Ureter (tissue), 1 donor: ENCODE results near the gene FAAP100. TPM values are rescaled to one million over a fixed set of nuclear protein-coding genes. Genes with fewer than 3 reads are reported as not detected.
A peak's percentile ranks its signal among the peaks of the same experiment; 100 is the strongest.
"Not testable (repeated sequence)": the region's sequence is repeated elsewhere in the genome, so short reads cannot be mapped to it uniquely, and the experiment has no call there.

Experiments used
- DNase-seq: peaks from one replicate; pipeline ENCODE4 v3.0.0-alpha.2; 2020; ENCODE audit warnings: low spot score
- total RNA-seq: library from RNA; stranded (reverse); gene quantifications from one replicate; pipeline ENCODE4 v1.2.4, GENCODE V29; 2023
- donor health status: DM: yes; HTN: yes; CAD: no.

The FAAP100 gene, protein sequence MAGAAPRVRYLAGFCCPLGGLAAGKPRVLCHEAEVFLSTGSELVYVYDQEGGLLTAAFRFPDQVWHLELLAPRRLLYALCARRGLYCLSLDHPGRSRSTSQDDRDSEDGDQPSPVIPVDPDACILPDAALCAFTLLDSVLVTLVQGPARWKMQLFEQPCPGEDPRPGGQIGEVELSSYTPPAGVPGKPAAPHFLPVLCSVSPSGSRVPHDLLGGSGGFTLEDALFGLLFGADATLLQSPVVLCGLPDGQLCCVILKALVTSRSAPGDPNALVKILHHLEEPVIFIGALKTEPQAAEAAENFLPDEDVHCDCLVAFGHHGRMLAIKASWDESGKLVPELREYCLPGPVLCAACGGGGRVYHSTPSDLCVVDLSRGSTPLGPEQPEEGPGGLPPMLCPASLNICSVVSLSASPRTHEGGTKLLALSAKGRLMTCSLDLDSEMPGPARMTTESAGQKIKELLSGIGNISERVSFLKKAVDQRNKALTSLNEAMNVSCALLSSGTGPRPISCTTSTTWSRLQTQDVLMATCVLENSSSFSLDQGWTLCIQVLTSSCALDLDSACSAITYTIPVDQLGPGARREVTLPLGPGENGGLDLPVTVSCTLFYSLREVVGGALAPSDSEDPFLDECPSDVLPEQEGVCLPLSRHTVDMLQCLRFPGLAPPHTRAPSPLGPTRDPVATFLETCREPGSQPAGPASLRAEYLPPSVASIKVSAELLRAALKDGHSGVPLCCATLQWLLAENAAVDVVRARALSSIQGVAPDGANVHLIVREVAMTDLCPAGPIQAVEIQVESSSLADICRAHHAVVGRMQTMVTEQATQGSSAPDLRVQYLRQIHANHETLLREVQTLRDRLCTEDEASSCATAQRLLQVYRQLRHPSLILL
- 37.1 TPM for total RNA-seq

DNA sequence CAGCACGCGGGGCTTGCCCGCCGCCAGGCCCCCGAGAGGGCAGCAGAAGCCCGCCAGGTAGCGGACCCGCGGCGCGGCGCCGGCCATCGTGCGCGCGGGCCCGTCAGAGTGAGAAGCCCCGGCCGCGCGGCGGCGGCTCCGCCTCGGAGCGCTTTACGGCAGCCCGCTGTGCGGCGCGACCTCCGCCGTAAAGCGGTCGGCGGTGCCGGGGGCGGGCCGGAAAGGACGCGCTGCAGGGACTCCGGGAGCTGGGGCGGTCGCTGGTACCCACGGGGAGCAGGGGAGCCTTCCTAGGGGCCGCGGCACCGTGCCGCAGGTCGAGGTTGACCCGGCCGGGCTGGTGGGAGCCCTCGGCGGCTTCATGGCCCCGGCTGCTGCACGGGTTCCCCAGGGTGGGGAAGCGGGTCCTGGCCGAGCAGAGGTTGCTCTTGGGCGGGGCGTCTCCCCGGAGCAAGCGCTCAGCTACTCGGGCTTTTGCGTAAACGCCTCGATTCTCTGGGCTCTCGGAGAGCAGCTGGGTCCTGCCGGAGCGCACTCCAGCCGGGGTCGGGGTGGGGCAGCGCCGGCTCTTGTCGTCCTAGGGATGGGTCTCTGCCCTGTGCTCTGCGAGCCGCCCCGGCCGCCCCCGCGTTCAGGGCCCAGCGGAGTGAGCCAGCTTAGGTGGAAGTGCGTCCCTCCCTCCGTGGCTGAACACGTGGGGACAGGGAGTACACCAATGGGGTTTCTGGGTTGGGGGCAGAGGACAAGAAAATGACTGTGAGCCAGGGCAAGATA lies at the start of gene FAAP100:
TSS of gene FAAP100 (minus strand) at position 110 of the 774 bp plus-strand sequence. CDS start at position 87, 23 bp downstream.
- DNase-seq = peak; percentile 76

DNA sequence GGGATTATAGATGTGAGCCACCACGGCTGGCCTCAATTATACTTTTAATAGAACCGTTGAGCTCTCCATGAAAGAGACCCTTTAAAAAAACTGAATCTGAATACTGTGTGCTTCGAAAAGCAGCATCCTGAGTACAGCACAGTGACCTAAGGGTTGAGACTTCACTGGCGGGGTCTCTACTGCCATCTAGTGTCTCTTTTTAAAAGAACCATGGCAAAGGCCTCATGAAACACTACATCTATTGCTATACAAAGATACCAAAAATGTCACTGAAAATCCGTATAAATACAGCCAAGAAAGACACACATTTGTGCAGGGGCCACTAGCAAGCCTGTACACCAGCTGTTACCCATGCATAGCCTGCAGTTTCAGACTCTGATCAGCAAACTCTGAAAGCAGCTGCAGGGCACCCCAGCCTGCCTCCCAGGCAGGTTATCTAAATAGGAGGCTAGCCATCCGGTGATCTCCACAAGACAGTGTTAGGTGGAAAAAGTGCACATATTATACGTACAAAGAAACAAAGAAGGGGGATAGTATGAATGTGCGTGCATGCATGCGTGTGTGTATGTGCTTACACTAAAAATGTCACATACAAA lies 49.5 kb upstream of the FAAP100 start:
- DNase-seq = peak; percentile 52

DNA sequence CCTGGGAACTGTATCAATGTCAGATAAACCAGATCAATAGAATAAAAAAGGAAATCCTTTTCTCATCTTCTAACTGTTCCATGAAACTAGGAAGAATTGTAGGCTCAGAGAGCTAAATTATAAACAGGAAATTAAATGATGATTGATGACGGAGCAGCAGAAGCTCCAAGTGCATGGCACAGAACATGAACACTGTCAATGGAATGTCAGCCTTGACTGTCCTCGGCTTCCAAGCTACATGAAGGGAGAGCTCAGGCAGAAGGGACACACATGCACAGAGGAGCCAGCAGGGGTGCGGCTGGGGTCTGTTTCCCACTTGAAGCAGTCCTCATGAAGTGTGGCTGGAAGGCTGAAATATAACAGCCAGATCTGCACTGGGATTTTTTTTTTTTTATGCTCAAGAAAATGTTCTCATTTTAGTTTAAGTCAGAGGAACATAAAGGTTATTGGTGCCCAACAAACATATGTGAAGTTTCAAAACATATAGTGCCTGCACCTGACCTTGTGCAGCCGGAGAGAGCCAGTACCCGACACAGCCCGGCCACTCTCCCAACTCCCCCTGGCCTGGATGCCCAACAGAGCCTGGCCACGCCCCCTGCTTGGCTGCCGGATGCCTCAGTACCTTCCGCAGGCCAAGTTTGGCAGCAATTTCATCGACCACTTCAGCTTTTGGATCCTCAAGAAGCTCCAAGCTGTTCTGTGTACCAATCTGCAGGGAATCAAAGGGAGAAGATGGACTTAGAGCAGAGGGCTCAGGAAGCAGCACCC lies 47.8 kb upstream of the FAAP100 start:
- no peak for DNase-seq

DNA sequence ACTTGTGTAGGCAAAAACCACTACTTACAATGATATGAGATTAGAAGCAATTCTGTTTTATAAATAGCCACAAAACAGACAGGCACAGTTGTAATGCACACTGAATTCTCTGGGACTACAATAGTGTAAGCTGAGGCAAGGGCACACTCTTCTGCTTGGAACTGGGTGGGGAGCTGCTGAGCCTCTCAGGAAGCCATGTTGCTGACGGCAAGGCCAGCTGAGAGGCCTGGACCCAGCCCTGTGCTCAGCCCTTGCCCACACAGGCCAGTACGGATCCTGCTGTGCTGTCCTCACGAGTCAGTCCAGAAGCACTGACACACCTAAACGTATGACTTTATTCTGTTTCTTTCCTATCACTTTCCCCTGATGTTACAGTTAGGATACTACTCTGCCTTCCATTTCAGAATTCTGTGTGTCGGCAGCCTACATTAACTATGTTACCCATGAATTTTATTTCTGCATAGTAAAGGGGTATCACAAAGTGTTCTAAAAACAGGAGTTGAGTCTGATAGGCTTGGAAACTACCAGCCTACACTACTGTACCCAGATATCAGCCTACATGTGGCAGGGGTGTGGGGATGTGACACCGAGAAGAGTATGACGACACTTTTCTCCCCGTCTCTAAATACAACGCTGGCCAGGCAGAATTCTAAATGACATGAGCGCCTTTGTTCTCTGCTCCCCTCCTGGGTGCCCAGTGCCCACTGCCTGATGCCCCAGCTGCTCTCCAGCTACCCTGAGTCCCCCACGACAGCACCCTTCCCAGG lies 41.1 kb upstream of the FAAP100 start:
- DNase-seq = no peak

DNA sequence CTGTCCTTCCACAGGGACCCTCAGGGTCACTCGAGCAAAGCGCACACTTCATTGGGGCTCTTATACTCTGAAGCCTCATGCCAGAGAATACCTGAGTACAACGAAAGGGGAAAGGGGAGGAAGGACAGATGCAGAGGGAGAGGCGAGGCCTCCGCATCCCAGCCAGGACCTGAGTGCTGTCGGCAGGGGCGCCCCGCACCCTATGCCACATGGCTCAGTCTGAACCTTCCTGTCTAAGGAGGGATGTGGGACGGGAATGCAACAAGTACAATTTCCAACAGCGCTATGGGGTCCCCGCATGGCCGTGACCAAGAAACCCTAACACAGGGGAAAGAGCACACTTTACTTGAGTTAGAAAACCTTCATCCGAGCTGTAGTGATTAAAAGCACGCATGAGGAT lies 39.8 kb upstream of the FAAP100 start:
- DNase-seq = no peak

DNA sequence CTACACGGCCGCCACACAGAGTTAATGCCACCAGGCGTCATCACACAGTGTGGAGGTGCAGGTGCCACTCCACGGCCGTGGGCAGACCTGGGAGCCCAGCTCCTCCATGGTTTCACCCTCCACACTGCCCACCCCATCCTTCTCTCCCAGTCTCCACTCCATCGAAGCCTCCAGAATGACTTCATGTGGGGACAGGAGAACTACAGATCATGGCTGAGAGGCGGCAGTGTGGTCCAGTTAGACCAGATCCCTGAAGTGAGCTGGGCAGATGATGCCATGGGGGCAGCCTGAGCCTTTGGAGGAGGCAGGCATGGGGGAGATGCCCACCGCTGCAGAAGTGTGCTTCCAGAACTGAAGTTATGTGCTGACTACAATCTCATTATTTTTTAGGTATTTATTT lies 38.0 kb upstream of the FAAP100 start:
- DNase-seq = no peak

DNA sequence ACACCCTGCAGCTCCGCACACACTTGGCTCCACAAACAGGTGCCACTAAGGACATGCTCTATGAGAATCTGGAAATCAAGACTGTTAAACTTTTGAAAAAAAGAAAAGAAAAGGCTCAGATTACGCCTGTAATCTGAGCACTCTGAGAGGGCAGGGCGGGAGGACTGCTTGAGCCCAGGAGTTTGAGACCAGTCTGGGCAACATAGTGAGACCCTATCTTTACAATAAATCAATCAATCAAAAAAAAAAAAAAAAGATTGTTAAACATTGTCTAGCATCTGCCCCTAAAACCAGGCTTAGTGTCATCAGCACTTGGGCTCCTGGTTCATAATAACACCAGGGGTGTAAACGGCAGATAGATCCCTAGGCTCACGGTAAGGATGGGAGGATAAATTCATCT lies 37.5 kb upstream of the FAAP100 start:
- no peak for DNase-seq

DNA sequence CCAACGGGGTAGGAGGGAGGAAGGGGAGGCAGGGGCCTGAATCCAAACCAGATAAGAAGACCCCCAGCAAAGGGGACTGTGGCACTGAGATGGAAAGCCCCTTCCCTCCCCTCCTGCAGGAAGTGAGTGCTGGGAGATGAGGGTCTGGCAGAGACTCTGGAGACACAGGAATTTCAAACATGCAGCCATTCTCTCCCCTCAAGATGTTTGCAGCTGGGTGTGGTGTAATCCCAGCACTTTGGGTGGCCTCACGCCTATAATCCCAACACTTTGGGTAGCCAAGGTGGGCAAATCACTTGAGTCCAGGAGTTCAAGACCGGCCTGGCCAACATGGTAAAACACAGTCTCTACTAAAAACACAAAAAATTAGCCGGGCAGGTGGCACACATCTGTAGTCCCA lies 33.9 kb upstream of the FAAP100 start:
- DNase-seq = no peak

DNA sequence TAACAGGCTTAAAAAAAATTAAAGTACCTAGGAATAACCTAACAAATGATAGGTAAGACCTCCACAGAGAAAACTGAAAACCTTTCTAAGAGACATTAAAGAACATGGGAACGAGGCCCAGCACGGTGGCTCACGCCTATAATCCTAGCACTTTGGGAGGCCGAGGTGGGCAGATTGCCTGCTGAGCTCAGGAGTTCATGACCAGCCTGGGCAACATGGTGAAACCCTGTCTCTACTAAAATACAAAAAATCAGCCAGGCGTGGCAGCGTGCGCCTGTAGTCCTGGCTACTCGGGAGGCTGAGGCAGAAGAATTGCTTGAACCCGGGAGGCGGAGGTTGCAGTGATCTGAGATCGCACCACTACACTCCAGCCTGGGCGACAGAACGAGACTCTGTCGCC lies 32.6 kb upstream of the FAAP100 start:
- DNase-seq = not testable (repeated sequence)

DNA sequence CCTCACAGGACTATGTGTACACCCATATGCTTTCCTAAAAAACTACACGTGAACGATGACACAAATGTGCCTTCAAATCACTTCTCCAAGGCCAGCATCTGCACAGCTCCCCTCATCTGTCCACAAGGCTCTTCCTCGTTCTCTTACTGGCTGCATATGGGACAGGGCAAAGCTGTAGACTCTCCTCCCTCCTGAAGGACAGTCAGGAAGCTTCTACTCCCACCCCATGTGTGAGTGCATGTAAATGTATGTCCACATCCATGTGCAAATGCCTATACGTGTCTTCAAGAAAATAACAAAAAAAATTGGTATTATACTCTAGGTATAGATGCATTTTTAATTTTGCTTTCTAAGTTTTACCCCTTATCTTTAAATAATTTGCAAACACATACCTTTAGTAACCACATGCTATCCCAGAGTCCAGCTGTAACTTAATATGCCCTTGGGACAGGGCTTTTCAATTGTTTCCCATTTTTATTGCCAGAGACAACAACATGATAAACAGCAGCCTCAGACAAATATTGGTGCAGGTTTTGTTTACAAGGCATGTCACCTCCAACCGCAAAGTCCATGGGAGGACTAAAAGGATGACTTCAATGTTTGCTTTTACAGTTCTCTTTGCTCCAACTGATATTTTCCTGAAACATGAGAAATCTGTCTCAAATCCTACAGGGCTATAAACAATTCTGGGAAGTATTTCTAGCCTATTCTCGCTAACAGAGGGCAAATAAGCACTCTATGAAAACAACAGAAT lies 31.6 kb upstream of the FAAP100 start:
- DNase-seq = no peak

DNA sequence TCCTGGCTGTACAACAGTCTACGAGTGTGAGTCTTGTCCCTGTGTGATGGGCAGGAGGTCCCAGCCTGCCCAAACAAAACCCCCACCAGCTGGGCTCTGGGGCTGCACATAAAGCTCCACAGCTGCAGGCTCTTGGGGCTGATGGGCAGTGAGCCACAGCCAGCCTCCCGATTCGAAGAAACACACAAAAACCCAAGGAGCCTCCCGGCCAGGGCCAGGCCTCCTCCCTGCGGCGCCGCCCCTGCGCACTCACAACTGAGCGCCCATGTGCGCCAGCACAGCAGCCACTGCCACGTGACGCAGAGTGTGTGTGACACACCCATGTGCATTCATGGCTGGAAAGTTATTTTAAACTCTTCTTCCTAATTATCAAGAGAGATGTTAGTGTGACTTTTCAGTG lies 30.6 kb upstream of the FAAP100 start:
- no peak for DNase-seq

DNA sequence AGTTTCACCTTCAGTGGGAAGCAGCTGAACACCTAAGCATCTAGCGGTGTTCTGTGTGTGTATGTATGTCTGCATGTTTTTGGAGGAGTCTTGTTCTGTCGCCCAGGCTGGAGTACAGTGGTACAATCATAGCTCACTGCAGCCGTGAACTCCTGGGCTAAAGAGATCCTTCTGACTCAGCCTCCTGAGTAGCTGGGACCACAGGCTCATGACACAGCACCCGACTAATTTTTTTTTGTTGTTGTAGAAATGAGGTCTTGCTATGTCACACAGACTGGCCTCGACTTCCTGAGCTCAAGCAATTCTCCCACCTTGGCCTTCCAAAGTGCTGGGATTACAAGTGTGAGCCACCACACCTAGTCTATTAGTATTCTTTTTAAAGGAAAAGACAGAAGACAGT lies 30.2 kb upstream of the FAAP100 start:
- DNase-seq = no peak

DNA sequence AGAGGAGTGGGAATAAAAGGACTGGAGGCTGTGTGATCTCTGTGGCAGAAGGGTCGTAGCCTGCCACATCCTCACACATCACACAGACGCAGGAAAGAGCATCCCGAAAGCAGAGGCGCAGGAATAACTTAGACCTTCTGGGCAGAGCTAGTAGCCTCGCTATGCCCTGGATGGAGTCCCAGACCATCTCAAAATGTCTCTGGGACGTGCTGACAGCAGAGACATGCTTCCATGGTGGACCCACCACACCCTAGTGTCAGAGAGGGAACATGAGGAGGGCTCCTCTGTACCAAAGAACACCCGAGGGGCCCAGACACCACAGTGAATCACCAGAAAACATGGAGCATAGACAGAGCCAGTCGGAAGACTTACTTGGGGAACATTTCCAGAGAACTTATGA lies 29.6 kb upstream of the FAAP100 start:
- no peak for DNase-seq

DNA sequence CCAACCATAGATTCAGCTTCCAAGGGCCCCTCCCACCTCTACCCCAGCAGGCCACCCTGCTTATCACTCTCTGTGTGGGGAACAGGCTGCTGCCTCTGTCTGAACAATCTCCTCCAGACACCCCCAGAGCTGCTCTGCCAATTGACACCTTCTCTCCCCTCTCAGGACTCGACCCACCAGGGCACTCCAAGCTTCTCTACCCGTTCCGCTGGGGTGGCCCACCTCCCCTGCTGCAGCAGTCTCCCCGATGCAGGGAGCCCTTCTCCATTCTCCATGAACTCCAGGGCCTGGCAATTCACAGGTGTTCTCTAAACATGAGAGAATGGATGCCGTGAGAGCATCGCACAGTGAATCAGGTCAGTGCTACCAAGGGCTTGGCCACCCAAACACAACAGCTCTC lies 28.3 kb upstream of the FAAP100 start:
- no peak for DNase-seq

DNA sequence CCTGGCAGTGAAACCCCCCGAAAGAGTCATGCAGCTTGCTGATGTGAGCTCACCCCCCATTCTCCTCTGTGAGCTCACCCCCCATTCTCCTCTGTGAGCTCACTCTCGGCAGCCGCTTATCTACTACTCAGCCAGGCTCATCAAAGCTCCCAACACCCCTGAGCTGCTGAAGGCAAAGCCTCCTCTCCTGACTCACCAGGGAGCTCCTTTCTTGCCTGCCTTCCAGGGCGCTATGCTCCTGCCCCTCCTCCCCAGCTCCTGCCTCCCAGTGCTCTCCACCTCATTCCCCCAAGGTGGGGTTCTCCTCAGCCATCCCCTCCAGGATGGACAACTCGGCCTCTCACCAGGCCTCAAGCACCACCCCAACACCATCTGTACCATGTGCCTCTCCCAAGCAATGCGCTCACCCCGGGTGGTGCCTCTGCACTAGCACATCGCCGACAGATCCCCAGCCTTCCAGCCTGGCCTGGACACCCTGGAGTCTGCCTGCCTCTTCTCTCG lies 27.7 kb upstream of the FAAP100 start:
- no peak for DNase-seq

DNA sequence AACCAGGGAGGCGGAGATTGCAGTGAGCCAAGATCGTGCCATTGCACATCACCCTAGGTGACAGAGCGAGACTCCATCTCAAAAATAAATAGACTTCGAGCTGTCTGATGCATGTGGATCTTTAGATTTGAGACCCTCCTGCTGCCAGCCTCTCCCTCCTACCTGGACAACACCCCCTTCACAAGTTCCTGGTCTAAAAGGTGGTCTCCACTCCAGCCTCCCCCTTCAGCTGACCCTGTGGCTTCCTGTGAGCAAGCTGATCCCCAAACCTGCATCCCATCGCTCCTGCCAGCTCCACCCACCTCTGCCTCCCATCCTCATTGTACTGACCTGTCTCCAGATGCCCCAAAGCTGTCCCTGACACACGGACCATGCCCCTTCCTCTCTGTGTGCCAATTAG lies 27.1 kb upstream of the FAAP100 start:
- DNase-seq = no peak

DNA sequence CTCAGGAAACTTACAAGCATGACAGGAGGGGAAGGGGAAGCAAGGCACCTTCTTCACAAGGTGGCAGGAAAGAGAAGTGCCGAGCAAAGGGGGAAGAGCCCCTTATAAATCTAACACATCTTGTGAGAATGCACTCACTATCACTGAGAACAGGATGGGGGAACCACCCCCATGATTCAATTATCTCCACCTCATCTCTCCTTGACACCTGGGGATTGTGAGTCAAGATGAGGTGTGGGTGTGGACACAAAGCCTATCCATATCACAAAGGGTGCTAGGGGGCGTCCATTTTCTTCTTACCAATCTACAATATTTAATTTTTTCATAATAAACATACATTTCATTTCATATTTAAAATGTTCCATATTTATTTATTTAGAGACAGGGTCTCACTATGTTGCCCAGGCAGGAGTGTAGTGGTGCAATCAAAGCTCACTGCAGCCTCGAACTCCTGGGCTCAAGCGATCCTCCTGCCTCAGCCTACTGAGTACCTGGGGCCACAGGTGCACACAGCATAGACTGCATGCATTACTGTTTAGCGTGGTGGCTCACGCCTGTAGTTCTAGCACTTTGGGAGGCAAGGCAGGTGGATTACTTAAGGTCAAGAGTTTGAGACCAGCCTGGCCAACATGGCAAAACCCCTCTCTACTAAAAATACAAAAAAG lies 26.5 kb upstream of the FAAP100 start:
- DNase-seq = no peak

DNA sequence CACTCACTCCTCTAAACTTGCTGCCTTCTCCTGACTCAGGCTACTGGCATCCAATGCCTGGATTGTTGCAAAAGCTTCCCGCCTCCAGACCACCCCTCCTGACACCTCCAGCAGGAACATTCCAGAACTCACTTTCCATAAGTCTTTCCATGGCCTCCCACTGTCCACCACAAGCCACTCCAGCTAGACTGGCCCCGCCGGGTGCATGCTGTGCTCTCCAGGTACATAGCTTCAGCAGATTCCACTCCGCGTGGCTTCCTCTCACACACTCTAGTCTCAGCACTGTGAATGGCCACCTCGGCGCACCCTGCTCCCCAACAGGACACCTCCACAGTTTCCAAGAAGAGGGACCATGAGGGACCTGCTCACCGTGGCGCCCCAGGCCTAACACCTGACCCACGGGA lies 25.9 kb upstream of the FAAP100 start:
- no peak for DNase-seq
